Central memory CD8-positive, alpha-beta T cell (primary cell): ENCODE results near the gene SHROOM2.

Experiments
- ATAC-seq: fragments of 150-1000 bp; cut with Tn5 transposase; replicated peaks from 2 replicates; pipeline ENCODE4 v1.10.0; 2022; ENCODE audit warnings: mild to moderate bottlenecking, moderate FRiP score, moderate number of reproducible peaks; ENCODE audit not compliant: poor library complexity, severe bottlenecking; ENCODE audit errors: extremely low read depth
- DNase-seq, 2 donors: peaks; one replicate each; pipeline ENCODE4 v3.0.0; 2021; ENCODE audit warnings: low spot score in 2 of 2
- H3K27ac Mint-ChIP-seq: one replicate; pipeline ENCODE4 v1.8.0; 2022; ENCODE audit warnings: low read depth, mild to moderate bottlenecking, moderate library complexity, mixed read lengths
- H3K27me3 Mint-ChIP-seq: one replicate; pipeline ENCODE4 v1.8.0; 2022; ENCODE audit warnings: mixed read lengths
- H3K36me3 Mint-ChIP-seq: one replicate; pipeline ENCODE4 v1.8.0; 2022; ENCODE audit warnings: mild to moderate bottlenecking, moderate library complexity, mixed read lengths; ENCODE audit not compliant: insufficient read depth
- H3K4me1 Mint-ChIP-seq: one replicate; pipeline ENCODE4 v1.8.0; 2022; ENCODE audit warnings: mixed read lengths
- H3K4me3 Mint-ChIP-seq: one replicate; pipeline ENCODE4 v1.8.0; 2022; ENCODE audit warnings: mild to moderate bottlenecking, moderate library complexity, mixed read lengths
- H3K9me3 Mint-ChIP-seq: one replicate; pipeline ENCODE4 v1.8.0; 2022; ENCODE audit warnings: mixed read lengths

Gene SHROOM2

DNA sequence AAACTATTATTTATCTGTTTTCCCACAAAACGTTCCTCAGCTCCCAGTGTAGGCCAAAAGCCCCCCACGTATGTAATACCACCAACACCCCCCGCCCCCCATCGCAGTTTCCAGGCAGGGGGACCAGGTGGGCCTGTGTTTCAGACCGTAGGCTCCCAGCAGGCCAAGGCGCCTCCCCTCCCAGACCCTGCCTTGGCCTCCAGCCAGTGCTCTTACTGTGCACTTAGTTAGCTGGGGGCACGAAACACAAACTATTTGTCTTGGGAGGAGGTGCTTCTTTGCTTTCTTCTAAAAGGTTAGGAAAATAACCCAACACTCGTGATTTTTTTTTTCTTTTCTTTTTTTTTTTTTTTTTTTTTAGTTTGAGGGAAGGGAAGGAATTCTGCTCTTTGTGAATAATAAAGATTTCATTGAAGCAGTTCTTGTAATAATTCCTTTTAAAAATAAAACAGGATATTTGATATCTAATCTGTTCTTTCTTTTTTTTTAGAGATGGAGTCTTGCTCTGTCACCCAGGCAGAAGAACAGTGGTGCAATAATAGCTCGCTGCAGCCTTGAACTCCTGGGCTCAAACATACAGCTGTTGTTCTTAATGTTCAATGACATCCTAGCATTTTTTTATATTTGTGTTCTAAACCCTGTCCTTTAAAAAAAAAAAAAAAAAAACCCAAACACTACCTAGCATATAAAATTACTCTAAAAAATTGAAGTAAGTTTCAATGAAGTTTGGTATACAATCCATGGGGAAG is 98.0 kb downstream of the SHROOM2 start:
- Mint-ChIP-seq H3K4me3 (no peak overlapping the region), H3K27ac (no peak overlapping the region), H3K36me3 (no peaks in the 10 kb centered on the region)

DNA sequence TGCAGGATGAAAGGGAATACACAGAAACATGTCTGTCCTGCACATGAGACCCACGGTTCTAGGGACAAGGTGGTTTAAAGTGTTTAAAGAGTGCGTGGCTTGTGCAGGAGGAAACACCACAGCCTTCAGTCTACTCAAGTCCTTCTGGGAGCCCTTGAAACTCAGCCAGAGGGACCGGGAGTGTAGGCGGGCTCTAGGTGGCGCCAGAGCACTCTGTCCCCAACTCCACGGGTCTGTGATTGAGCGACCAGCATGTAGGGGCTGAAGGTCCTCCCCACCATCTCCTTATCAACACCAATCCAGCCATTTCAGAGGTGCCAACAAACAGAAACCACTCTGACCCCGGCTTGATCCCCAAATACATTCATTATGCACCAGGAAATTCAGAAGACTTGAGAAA is 98.9 kb downstream of the SHROOM2 start:
- ATAC-seq = peak; percentile 36
- Mint-ChIP-seq H3K27me3 (peaks cover 19% of the 10 kb centered on the region), H3K4me1 (no peaks in the 10 kb centered on the region), H3K27ac (no peak overlapping the region), H3K36me3 (no peaks in the 10 kb centered on the region), H3K4me3 (no peak overlapping the region), H3K9me3 (no peaks in the 10 kb centered on the region)
- no peak for DNase-seq

More for the DNA sequence above, 98.0 kb downstream of the SHROOM2 start:
- Mint-ChIP-seq H3K9me3 (no peaks in the 10 kb centered on the region), H3K4me1 (no peaks in the 10 kb centered on the region), H3K27me3 (peaks cover 19% of the 10 kb centered on the region)
- ATAC-seq = no peak
- no peak for DNase-seq

DNA sequence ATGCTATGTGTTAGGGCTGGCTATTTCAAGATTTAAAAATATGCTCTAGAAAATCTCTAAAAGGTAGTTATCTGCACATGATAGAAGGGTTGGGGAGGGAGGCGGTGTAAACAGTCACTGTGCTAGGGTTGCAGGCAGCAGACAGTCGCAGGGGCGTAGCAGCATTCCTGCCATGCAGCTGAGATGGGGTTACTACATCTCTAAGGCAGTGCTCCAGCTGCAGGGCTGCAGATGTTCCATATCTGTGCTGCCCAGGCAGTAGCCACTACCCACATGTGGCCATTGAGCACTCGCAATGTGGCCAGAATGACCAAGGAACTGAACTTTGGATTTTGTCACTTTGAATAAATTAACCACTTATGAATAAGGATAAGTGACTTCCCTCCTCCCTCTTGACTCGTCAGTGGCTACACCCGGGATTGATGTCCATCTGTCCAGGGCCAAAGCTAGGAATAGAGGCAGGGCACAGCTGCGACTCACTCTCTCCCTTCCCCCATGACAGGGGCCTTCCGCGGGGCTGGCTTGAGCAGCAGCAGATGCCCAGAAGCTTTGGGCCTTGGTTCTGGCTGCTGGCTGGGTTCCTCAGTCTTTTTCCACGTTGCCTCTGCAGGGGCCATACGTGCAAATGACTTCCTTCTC is 101.5 kb downstream of the SHROOM2 start:
- Mint-ChIP-seq H3K4me3 (no peak overlapping the region), H3K27me3 (peaks cover 19% of the 10 kb centered on the region), H3K27ac (peak overlapping the region; percentile 55), H3K36me3 (no peaks in the 10 kb centered on the region), H3K9me3 (no peaks in the 10 kb centered on the region), H3K4me1 (no peaks in the 10 kb centered on the region)
- DNase-seq = no peak
- ATAC-seq = no peak

DNA sequence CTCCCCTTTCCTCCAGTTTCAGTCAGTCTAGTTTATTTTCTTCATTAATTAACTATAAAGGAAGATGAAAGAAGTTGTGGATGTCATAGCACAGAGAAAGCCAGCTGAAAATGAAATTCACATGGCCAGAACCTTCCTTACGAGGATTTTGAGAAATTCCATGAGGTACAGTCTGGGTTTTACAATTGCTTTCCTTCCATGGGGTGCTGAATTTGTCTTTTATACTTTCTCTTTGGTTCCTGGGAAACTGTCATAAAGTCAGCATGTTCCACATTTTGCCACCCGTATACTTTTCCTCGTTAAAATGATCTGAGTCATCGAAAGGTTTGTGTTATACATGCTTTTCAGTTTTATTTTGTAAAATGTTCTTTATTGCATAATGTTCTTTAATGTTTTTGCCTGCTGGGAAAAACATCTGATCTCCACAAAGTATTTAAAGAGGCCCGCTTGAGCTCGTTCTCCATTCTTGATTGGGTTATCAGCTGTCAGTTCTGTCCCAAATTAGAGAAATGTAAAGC is 102.8 kb downstream of the SHROOM2 start:
- Mint-ChIP-seq H3K4me3 (no peak overlapping the region), H3K27me3 (peaks cover 9% of the 10 kb centered on the region), H3K36me3 (no peaks in the 10 kb centered on the region), H3K9me3 (no peaks in the 10 kb centered on the region), H3K27ac (no peak overlapping the region), H3K4me1 (no peaks in the 10 kb centered on the region)
- no peak for DNase-seq
- ATAC-seq = no peak

DNA sequence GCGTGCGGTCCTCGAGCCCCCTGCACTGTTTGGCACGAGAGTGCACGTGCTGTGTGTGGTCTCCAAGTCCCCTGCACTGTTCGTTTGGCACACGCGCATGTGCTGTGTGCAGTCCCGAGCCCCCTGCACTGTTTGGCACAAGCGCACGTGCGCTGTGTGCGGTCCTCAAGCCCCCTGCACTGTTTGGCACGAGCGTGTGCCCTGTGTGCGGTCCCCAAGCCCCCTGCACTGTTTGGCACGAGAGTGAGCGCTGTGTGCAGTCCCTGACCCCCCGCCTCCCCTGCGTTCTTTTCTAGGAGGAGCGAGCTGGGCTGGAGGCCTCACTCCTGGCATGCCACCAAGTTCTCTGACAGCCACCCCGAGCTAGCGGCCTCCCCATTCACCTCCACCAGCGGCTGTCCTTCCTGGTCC is 104.5 kb downstream of the SHROOM2 start:
- H3K4me1 Mint-ChIP-seq = no peaks in the 10 kb centered on the region
- H3K9me3 Mint-ChIP-seq = no peaks in the 10 kb centered on the region
- ATAC-seq = no peak
- peaks cover 9% of the 10 kb centered on the region for H3K27me3 Mint-ChIP-seq
- H3K4me3 Mint-ChIP-seq = no peak overlapping the region
- no peak for DNase-seq
- no peaks in the 10 kb centered on the region for H3K36me3 Mint-ChIP-seq
- no peak overlapping the region for H3K27ac Mint-ChIP-seq

DNA sequence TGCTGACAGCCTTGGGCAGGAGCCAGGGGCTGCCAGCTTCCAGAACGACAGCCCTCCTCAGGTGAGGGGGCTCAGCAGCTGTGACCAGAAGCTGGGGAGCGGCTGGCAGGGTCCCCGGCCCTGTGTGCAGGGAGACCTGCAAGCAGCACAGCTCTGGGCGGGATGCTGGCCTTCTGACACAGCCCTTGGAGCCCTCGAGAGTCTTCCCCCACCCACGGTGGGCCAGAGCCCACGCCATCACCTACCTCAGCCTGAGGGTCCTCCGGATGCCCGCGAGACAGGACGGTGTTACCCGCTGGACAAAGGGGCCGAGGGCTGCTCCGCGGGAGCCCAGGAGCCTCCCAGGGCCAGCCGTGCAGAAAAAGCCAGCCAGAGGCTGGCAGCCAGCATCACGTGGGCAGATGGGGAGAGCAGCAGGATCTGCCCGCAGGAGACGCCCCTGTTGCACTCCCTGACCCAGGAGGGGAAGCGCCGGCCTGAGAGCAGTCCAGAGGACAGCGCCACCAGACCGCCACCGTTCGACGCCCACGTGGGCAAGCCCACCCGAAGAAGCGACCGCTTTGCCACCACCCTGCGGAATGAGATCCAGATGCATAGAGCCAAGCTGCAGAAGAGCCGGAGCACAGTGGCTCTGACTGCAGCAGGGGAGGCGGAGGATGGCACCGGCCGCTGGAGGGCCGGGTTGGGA is 109.1 kb downstream of the SHROOM2 start:
- no peaks in the 10 kb centered on the region for H3K36me3 Mint-ChIP-seq
- H3K27ac Mint-ChIP-seq = no peak overlapping the region
- H3K9me3 Mint-ChIP-seq = no peaks in the 10 kb centered on the region
- H3K4me1 Mint-ChIP-seq = no peaks in the 10 kb centered on the region
- no peak for ATAC-seq
- no peak overlapping the region for H3K4me3 Mint-ChIP-seq
- no peak for DNase-seq
- H3K27me3 Mint-ChIP-seq = peaks cover 6% of the 10 kb centered on the region

DNA sequence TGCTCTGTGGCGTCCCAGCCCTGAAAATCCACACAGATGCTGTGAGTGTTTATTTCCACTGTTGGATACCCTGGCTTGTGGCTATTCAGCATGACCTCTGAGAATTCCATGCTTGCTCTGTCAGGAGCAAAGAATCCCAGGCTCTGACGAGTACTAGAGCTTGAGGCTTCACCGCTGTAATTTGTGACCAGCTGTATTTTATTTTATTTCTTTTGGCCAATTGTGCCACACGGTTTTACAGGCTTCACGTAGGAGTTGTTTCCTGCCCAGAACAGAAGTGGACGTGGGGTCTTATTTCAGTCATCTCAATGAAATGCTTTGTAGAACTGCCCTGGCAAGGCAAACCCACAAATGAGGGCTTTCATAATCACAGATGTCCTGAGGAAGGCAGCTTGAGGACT is 111.5 kb downstream of the SHROOM2 start:
- no peak for ATAC-seq
- no peaks in the 10 kb centered on the region for H3K9me3 Mint-ChIP-seq
- no peak for DNase-seq

DNA sequence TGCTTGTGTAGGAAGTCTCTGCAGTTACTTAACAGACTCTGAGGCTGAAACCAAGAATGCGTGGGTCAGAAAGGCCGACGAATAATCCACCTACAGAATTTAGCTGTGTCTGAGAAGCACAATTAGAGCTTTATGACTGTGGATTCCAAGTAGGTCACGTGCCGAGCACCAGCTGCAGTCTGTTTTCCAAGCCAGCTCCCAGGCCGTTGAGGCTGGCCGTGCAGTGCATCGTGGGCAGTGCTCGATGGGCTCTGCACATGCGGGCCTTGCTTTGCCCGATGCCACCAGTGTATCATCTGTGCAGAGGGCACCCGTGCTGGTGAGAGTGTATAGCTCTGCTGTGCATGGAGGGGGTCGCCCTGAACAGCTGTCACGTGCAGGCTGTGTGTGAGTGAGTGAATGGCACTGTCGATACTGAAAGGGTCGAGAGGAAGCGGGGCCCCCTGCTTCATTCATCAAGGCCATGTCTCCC is 113.4 kb downstream of the SHROOM2 start:
- Mint-ChIP-seq H3K36me3 (no peaks in the 10 kb centered on the region), H3K4me3 (no peak overlapping the region), H3K9me3 (no peaks in the 10 kb centered on the region), H3K27me3 (peaks cover 6% of the 10 kb centered on the region), H3K4me1 (no peaks in the 10 kb centered on the region), H3K27ac (no peak overlapping the region)
- ATAC-seq (no peak), DNase-seq (no peak)

More for the DNA sequence above, 111.5 kb downstream of the SHROOM2 start:
- peaks cover 6% of the 10 kb centered on the region for H3K27me3 Mint-ChIP-seq
- no peaks in the 10 kb centered on the region for H3K36me3 Mint-ChIP-seq
- H3K27ac Mint-ChIP-seq = no peak overlapping the region
- no peak overlapping the region for H3K4me3 Mint-ChIP-seq
- no peaks in the 10 kb centered on the region for H3K4me1 Mint-ChIP-seq

DNA sequence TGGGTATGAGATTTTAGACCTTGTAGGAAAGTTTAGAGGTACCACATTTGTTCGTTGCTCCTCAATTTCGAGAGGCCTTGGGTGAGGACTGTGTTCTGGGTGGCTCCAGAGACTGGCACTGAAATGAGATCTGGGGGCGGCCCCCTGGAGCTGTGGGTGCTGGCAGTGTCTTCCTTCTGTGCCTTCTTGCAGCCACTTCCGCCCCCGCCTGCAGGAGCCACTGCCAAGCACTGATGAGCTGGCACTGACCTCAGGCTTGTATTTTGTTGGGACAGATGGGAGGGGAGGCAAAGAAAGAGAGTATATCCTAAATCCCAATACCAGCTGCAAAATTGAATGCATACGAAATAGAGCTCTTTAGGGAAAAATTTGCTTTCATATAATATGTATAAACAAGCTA is 116.4 kb downstream of the SHROOM2 start:
- ATAC-seq (no peak), DNase-seq (no peak)
- Mint-ChIP-seq H3K4me3 (no peak overlapping the region), H3K36me3 (no peaks in the 10 kb centered on the region), H3K9me3 (no peaks in the 10 kb centered on the region), H3K27ac (no peak overlapping the region), H3K27me3 (peaks cover 6% of the 10 kb centered on the region), H3K4me1 (no peaks in the 10 kb centered on the region)

DNA sequence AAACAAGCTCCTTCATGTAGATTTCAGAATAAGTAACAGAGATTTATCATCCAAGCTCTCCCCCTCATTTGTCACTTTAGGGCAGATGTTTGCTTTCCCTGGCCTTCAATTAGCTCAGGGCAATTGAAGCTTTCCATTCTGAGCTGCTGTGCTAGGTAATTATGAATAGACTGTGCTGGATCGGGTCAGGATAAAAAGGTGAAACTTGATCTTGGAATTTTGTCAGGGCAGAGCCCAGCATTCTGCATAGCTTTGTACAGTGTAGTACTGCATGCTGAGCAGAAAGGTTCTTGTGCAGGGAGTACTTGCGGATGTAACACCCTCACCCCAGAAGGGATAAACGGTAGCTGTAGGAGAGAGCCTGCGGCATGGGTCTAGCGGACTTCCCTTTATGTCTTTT is 116.9 kb downstream of the SHROOM2 start:
- H3K27ac Mint-ChIP-seq = no peak overlapping the region
- peaks cover 6% of the 10 kb centered on the region for H3K27me3 Mint-ChIP-seq
- ATAC-seq = no peak
- no peak overlapping the region for H3K4me3 Mint-ChIP-seq
- no peaks in the 10 kb centered on the region for H3K9me3 Mint-ChIP-seq
- no peaks in the 10 kb centered on the region for H3K4me1 Mint-ChIP-seq
- no peak for DNase-seq
- no peaks in the 10 kb centered on the region for H3K36me3 Mint-ChIP-seq

DNA sequence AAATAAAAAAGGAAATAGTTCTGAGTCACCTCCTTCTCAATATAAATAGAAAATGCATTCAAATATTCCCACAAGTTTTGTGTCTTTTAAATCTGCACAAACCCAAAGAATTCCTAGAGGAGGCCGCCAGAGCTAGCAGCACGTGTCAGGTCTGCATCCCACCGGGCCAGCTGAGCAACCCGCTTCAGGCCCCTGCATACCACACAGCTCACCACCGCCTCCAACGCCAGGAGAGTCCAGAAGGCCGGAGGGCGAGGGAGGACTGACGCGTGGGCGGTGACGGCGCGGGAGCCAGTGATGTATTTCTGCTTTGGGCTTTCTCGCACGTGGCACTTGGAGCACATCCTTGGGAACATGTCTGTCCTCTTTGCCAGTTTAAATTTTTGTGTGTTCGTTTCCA is 119.1 kb downstream of the SHROOM2 start:
- Mint-ChIP-seq H3K36me3 (no peaks in the 10 kb centered on the region), H3K27me3 (no peaks in the 10 kb centered on the region), H3K9me3 (no peaks in the 10 kb centered on the region), H3K4me1 (no peaks in the 10 kb centered on the region), H3K27ac (no peak overlapping the region), H3K4me3 (no peak overlapping the region)
- DNase-seq (no peak), ATAC-seq (no peak)

DNA sequence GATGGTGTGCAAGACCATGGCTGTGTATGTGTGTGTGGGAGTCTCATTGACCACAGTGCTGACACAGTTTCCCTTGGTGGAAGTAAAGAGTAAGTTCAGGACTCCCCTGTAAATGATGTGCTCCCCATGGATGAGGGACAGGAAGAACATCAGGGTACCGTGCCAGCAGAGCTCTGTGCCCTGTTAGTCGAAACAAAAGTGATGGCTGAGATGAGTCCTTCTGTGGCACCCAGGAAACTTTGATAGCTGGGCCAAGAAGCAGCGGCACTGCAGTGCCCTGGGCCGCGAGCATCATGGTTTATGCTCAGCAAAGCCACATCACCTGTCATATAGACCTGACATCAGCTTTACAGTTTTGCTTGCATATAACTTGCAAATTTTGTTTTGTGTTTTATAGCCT is 119.5 kb downstream of the SHROOM2 start:
- no peak overlapping the region for H3K4me3 Mint-ChIP-seq
- no peak for DNase-seq
- H3K4me1 Mint-ChIP-seq = no peaks in the 10 kb centered on the region
- no peaks in the 10 kb centered on the region for H3K27me3 Mint-ChIP-seq
- H3K9me3 Mint-ChIP-seq = no peaks in the 10 kb centered on the region
- no peak for ATAC-seq
- no peaks in the 10 kb centered on the region for H3K36me3 Mint-ChIP-seq
- no peak overlapping the region for H3K27ac Mint-ChIP-seq
